Measurements from ENCODE around the gene ZSCAN32. TPM values are rescaled to one million over a fixed set of nuclear protein-coding genes. Genes with fewer than 3 reads are reported as not detected.

ZSCAN32 gene
- polyA plus RNA-seq, 1 of the 3 experiments (the other 2 are of a cell fraction), result 10.8 TPM

DNA sequence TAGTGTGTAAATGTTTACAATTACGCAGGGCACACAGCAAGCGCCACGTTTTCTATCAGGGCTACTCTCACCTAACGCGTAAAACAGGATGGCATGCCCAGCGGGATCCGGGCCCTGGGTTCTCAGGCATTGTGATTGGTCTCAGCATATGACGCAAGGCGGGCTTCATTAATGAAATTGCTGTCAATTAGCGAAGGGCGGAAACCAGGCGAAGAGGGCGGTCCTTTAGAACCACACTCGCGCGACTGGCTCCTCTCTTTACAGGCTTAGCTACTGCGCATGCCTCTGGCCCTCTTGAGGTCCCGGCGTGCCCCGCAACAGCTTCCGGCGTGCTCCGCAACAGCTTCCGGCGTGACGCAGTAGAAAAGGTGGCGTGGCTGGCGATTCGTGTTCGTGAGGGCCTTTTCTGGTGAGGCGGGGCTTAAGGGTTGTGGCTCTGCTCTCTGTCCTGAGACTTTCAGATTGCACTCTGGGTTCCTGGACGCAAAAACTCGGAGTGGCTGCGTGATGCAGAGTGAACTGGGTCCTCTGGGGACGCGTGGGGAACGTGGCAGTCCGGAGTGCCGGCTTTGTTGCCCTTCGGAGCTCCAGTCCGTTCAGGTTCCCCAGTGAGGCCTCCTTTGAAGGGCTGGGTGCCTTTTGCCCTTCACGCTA, 35.9 kb downstream of the ZSCAN32 start (continued):
- TF ChIP-seq, protein P1, sequence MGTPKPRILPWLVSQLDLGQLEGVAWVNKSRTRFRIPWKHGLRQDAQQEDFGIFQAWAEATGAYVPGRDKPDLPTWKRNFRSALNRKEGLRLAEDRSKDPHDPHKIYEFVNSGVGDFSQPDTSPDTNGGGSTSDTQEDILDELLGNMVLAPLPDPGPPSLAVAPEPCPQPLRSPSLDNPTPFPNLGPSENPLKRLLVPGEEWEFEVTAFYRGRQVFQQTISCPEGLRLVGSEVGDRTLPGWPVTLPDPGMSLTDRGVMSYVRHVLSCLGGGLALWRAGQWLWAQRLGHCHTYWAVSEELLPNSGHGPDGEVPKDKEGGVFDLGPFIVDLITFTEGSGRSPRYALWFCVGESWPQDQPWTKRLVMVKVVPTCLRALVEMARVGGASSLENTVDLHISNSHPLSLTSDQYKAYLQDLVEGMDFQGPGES (IDR thresholded peaks at IDR 0.05; ENCODE audit: low read depth, low read length), result no peak
- TF ChIP-seq, protein P2, sequence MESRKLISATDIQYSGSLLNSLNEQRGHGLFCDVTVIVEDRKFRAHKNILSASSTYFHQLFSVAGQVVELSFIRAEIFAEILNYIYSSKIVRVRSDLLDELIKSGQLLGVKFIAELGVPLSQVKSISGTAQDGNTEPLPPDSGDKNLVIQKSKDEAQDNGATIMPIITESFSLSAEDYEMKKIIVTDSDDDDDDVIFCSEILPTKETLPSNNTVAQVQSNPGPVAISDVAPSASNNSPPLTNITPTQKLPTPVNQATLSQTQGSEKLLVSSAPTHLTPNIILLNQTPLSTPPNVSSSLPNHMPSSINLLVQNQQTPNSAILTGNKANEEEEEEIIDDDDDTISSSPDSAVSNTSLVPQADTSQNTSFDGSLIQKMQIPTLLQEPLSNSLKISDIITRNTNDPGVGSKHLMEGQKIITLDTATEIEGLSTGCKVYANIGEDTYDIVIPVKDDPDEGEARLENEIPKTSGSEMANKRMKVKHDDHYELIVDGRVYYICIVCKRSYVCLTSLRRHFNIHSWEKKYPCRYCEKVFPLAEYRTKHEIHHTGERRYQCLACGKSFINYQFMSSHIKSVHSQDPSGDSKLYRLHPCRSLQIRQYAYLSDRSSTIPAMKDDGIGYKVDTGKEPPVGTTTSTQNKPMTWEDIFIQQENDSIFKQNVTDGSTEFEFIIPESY (IDR thresholded peaks at IDR 0.05; ENCODE audit: borderline replicate concordance, low read depth), result peak; percentile 41; the same call in 1 of the 2 replicates
- TF ChIP-seq POLR2AphosphoS5 (IDR thresholded peaks at IDR 0.05; ENCODE audit: low read depth, low read length) (no peak; the same call in 1 of the 2 replicates), CHD2 (IDR thresholded peaks at IDR 0.05; ENCODE audit: low read length, partially characterized antibody) (peak; percentile 77), SIN3A (IDR thresholded peaks at IDR 0.05; ENCODE audit: borderline replicate concordance, low read depth, low read length) (no peak), TCF12 (IDR thresholded peaks at IDR 0.05) (no peak)
- TF ChIP-seq, protein P3, sequence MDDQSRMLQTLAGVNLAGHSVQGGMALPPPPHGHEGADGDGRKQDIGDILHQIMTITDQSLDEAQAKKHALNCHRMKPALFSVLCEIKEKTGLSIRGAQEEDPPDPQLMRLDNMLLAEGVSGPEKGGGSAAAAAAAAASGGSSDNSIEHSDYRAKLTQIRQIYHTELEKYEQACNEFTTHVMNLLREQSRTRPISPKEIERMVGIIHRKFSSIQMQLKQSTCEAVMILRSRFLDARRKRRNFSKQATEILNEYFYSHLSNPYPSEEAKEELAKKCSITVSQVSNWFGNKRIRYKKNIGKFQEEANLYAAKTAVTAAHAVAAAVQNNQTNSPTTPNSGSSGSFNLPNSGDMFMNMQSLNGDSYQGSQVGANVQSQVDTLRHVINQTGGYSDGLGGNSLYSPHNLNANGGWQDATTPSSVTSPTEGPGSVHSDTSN (IDR thresholded peaks at IDR 0.05), result peak; percentile 70

DNA sequence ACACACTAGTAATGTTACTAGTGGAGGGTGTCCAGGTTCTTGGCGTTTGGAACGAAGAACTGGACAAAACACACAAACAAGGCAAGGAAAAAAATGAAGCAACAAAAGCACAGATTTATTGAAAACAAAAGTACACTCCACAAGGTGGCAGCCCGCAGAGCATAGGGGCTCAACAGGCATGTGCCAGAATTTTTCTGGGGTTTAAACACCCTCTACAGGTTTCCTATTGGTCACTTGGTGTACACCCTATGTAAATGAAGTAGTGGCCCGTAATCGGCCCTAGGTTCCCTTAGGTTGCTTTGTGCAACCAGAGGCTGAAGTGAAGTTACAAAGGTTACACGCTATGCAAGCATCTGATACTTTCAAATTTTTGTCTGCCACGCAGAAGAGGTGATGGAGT, 37.0 kb downstream of the ZSCAN32 start:
- Histone ChIP-seq H3K9me2 (no peaks in the 10 kb centered on the region), H3K4me1 (ENCODE audit: control insufficient read depth in 1 of 2, insufficient read depth in 2 of 2, low read depth in 1 of 2, low read length in 1 of 2) (no peaks in the 10 kb centered on the region; a peak in 1 of 4 replicates), H2AFZ (ENCODE audit: low read depth) (no peak overlapping the region), H4K20me1 (ENCODE audit: insufficient read depth) (no peaks in the 10 kb centered on the region), H3F3A (replicated peaks; ENCODE audit: insufficient read depth) (no peaks in the 10 kb centered on the region), H3K79me2 (ENCODE audit: insufficient read depth) (peaks cover 5% of the 10 kb centered on the region; the same call in 1 of the 2 replicates), H3K27me3 (ENCODE audit: insufficient read depth) (no peaks in the 10 kb centered on the region), H3K4me3 (ENCODE audit: low read depth in 2 of 2, low read length in 1 of 2) (no peak overlapping the region; a peak in 1 of 4 replicates), H3K9ac (no peak overlapping the region), H3K36me3 (replicated peaks in 1 of 2; ENCODE audit: control insufficient read depth in 1 of 2, insufficient read depth in 2 of 2, low read length in 1 of 2) (no peaks in the 10 kb centered on the region), H3K27ac (ENCODE audit: low read depth in 2 of 2, low read length in 1 of 2) (no peak overlapping the region), H3K9me3 (no peaks in the 10 kb centered on the region; the same call in 1 of the 2 replicates), H3K4me2 (no peak overlapping the region)
- DNase-seq, result no peak
- TF ChIP-seq, protein P4, sequence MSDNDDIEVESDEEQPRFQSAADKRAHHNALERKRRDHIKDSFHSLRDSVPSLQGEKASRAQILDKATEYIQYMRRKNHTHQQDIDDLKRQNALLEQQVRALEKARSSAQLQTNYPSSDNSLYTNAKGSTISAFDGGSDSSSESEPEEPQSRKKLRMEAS (IDR thresholded peaks at IDR 0.05; ENCODE audit: low read depth), result no peak
- TF ChIP-seq, protein P2 (IDR thresholded peaks at IDR 0.05; ENCODE audit: borderline replicate concordance, low read depth), result no peak
- TF ChIP-seq GATA2 (CRISPR knock-in tag; IDR thresholded peaks at IDR 0.05) (no peak), FOXM1 (IDR thresholded peaks at IDR 0.05; ENCODE audit: low read depth) (no peak), MXI1 (IDR thresholded peaks at IDR 0.05; ENCODE audit: low read depth, low read length) (no peak), CHD2 (IDR thresholded peaks at IDR 0.05; ENCODE audit: low read length, partially characterized antibody) (no peak), NRF1 (IDR thresholded peaks at IDR 0.05; ENCODE audit: low read depth, low read length) (no peak), NFIC (IDR thresholded peaks at IDR 0.05; ENCODE audit: borderline replicate concordance) (no peak), ELF1 (IDR thresholded peaks at IDR 0.05) (no peak), SIN3A (IDR thresholded peaks at IDR 0.05; ENCODE audit: borderline replicate concordance, low read depth, low read length) (no peak), JUND (IDR thresholded peaks at IDR 0.05) (no peak), EP300 (IDR thresholded peaks at IDR 0.05; ENCODE audit: borderline replicate concordance in 1 of 2, low read depth in 1 of 2, low read length in 1 of 2) (no peak), TCF12 (IDR thresholded peaks at IDR 0.05) (no peak), SMC3 (IDR thresholded peaks at IDR 0.05; ENCODE audit: low read depth, low read length) (no peak), RFX5 (IDR thresholded peaks at IDR 0.05; ENCODE audit: low read length) (no peak), EZH2phosphoT487 (IDR thresholded peaks at IDR 0.05; ENCODE audit: borderline replicate concordance, low read depth) (no peak)
- TF ChIP-seq, protein P5, sequence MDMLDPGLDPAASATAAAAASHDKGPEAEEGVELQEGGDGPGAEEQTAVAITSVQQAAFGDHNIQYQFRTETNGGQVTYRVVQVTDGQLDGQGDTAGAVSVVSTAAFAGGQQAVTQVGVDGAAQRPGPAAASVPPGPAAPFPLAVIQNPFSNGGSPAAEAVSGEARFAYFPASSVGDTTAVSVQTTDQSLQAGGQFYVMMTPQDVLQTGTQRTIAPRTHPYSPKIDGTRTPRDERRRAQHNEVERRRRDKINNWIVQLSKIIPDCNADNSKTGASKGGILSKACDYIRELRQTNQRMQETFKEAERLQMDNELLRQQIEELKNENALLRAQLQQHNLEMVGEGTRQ (IDR thresholded peaks at IDR 0.05; ENCODE audit: borderline replicate concordance, low read depth, low read length), result no peak
- WGBS (ENCODE audit: low lambda C conversion rate), result 78% methylated on average over 7 of the region's 7 CpGs
- ChIA-PET POLR2A (no interaction called here), CTCF (no interaction called here)

Measured in SK-N-SH (cell line).